K562 (cell line): Measurements from ENCODE around the gene BMPER. TPM values are rescaled to one million over a fixed set of nuclear protein-coding genes. Genes with fewer than 3 reads are reported as not detected.

Source experiments
- ATAC-seq: fragments of 200-7000 bp; cut with Tn5 transposase; 3 replicates; pipeline ENCODE4 v1.9.1; 2020; ENCODE audit warnings: moderate library complexity
- BruUV-seq: library from RNA; stranded (reverse); fragments of 400-500 nt; replicated peaks from 2 replicates; lab custom pipeline; 2021; lab: Mats Ljungman, UMichigan
- CTCF ChIA-PET: fragments of 300-600 bp; formaldehyde crosslinking; extraction: SDS; loops from one replicate; lab custom pipeline; 2021; ENCODE audit warnings: low intra/inter-chr PET ratio; lab: Yijun Ruan, JAX
- POLR2A ChIA-PET: fragments of 300-600, 350-650 bp; sonication (Branson Sonifier 250); formaldehyde crosslinking; extraction: SDS; loops from one replicate; lab custom pipeline; 2021; ENCODE audit warnings: antibody characterized with exemption, inconsistent platforms; lab: Yijun Ruan, JAX
- DNase-seq, 4 experiments: peaks; one replicate each; pipeline versions ENCODE4 v3.0.0 to v3.0.0-alpha.2; 2011 to 2018; ENCODE audit warnings: low spot score in 3 of 4, mixed read lengths in 3 of 4; ENCODE audit errors: extremely low read depth in 1 of 4
- FAIRE-seq: peaks from 2 replicates; lab custom pipeline; 2011; peaks lifted over from hg19 to GRCh38; lab: Jason Lieb, UNC
- H2AFZ ChIP-seq: 2 replicates; pipeline ENCODE4 v1.6.0; 2011; ENCODE audit warnings: low read depth, low read length, control low read depth, inconsistent platforms
- H3K27ac ChIP-seq: fragments of 200-600 bp; 3 replicates; pipeline ENCODE4 v1.8.0; 2011; ENCODE audit warnings: low read depth, mild to moderate bottlenecking, control low read depth, inconsistent platforms, low read length, moderate library complexity, mixed read lengths; ENCODE audit errors: extremely low read depth
- H3K27me3 ChIP-seq, 2 experiments: fragments of 300-600 bp in 1 of 2; 2 replicates in 1 of 2; 3 replicates in 1 of 2; pipeline versions ENCODE4 v1.6.0 to v1.8.0; 2011; ENCODE audit warnings: inconsistent platforms in 2 of 2, low read length in 2 of 2, mild to moderate bottlenecking in 1 of 2, mixed read lengths in 1 of 2, moderate library complexity in 1 of 2; ENCODE audit not compliant: control insufficient read depth in 2 of 2, insufficient read depth in 2 of 2
- H3K36me3 ChIP-seq: fragments of 300-600 bp; 3 replicates; pipeline ENCODE4 v1.8.0; 2011; ENCODE audit warnings: mild to moderate bottlenecking, low read length, inconsistent platforms; ENCODE audit not compliant: control insufficient read depth, insufficient read depth
- H3K4me1 ChIP-seq, 2 experiments: fragments of 200-600 bp in 1 of 2; replicated peaks in 1 of 2; 2 replicates in 1 of 2; 3 replicates in 1 of 2; pipeline versions ENCODE4 v1.5.1 to v1.8.0; 2011; ENCODE audit warnings: inconsistent platforms in 2 of 2, low read length in 2 of 2, mild to moderate bottlenecking in 1 of 2, mixed read lengths in 1 of 2, moderate library complexity in 1 of 2; ENCODE audit not compliant: control insufficient read depth in 2 of 2, insufficient read depth in 2 of 2
- H3K4me2 ChIP-seq: 2 replicates; pipeline ENCODE4 v1.6.1; 2011; ENCODE audit warnings: low read length, control low read depth, inconsistent platforms, mixed read lengths; ENCODE audit not compliant: insufficient read depth
- H3K4me3 ChIP-seq: fragments of 200-600 bp; sonication (generic), shearing (Covaris generic); 2 replicates; pipeline ENCODE4 v1.5.1; 2016; ENCODE audit warnings: control low read depth, inconsistent platforms
- H3K79me2 ChIP-seq: fragments of 200-600 bp; 3 replicates; pipeline ENCODE4 v1.8.0; 2011; ENCODE audit warnings: low read length, inconsistent platforms; ENCODE audit not compliant: control insufficient read depth, insufficient read depth
- H3K9ac ChIP-seq, 2 experiments: 2 replicates each; pipeline versions ENCODE4 v1.6.0 to v1.6.1; 2011; ENCODE audit warnings: low read depth in 2 of 2, low read length in 2 of 2, control low read depth in 1 of 2, inconsistent platforms in 1 of 2, mild to moderate bottlenecking in 1 of 2, mixed read lengths in 1 of 2; ENCODE audit not compliant: insufficient read depth in 1 of 2
- H3K9me1 ChIP-seq: one replicate; pipeline ENCODE4 v1.6.0; 2011; ENCODE audit warnings: inconsistent platforms, mild to moderate bottlenecking, low read length, moderate library complexity; ENCODE audit not compliant: control insufficient read depth, insufficient read depth
- H3K9me3 ChIP-seq: replicated peaks from 2 replicates; pipeline ENCODE4 v1.5.1; 2011; ENCODE audit warnings: low read depth, low read length, inconsistent platforms; ENCODE audit not compliant: control insufficient read depth, insufficient read depth
- H4K20me1 ChIP-seq: replicated peaks from 2 replicates; pipeline ENCODE4 v1.6.1; 2011; ENCODE audit warnings: low read length, inconsistent platforms, mixed read lengths; ENCODE audit not compliant: control insufficient read depth, insufficient read depth
- FOXK1 ChIP-seq: sonication (generic); formaldehyde crosslinking; IDR thresholded peaks from 2 replicates; pipeline ENCODE4 v1.8.0; 2022; ENCODE audit warnings: missing genetic modification reagents, mild to moderate bottlenecking, borderline replicate concordance
- GABPB2 ChIP-seq: fragments of 250-450 bp; sonication (Bioruptor Pico); conservative IDR thresholded peaks from 2 replicates; pipeline ENCODE4 v1.5.1; 2021; ENCODE audit warnings: mild to moderate bottlenecking
- GATAD2B ChIP-seq: fragments of 450-650 bp; IDR thresholded peaks from 2 replicates; pipeline ENCODE4 v1.6.1; 2017; ENCODE audit warnings: mild to moderate bottlenecking, borderline replicate concordance
- MBD2 ChIP-seq: sonication (generic); IDR thresholded peaks from 2 replicates; pipeline ENCODE4 v1.6.1; 2016; ENCODE audit warnings: low read depth, borderline replicate concordance
- MIER1 ChIP-seq: fragments of 450-650 bp; IDR thresholded peaks from 2 replicates; pipeline ENCODE4 v1.6.1; 2016; ENCODE audit warnings: antibody characterized with exemption, mild to moderate bottlenecking, low read depth
- MYC ChIP-seq, 2 experiments: fragments of 250-450 bp in 1 of 2; sonication (Bioruptor Pico) in 1 of 2; IDR thresholded peaks; 2 replicates each; pipeline versions ENCODE4 v1.5.1 to v1.6.1; 2012 to 2021; ENCODE audit warnings: low read depth in 2 of 2, borderline replicate concordance in 1 of 2, improper control_type of control experiment in 1 of 2, low read length in 1 of 2, mild to moderate bottlenecking in 1 of 2, moderate library complexity in 1 of 2
- NFIC ChIP-seq: fragments of 450-650 bp; IDR thresholded peaks from 2 replicates; pipeline ENCODE4 v1.6.1; 2017; ENCODE audit warnings: mild to moderate bottlenecking, inconsistent platforms
- WGBS: fragments of 100-300 bp; shearing (Covaris generic); methylation state at CpG from one replicate; pipeline ENCODE4 v1.1.6; 2016; ENCODE audit warnings: low coverage, mixed read lengths; ENCODE audit not compliant: insufficient coverage; ENCODE audit errors: missing lambda C conversion rate; 5-methylcytosine and 5-hydroxymethylcytosine counted together
- in situ Hi-C: fragments of 300-500 bp; cut with MboI; formaldehyde crosslinking; loops from 4 replicates; pipeline ENCODE4 v1.15.0; 2018; ENCODE audit warnings: inconsistent platforms, mixed read lengths
- intact Hi-C: fragments of 100-400 bp; cut with micrococcal nuclease; formaldehyde crosslinking; loops from 2 replicates; pipeline ENCODE4 v1.14.2; 2022
- polyA plus RNA-seq, 8 experiments: library from polyadenylated mRNA; depleted of rRNA in 4 of 8; stranded (reverse) in 5 of 8; unstranded in 3 of 8; fragments of >200 nt; fragmentation: Nextera tagmentation in 2 of 8; fragmentation: Illumina TruSeq in 1 of 8; extraction: Ambion mirVana in 2 of 8; extraction: Trizol in 1 of 8; gene quantifications; 2 replicates each; pipeline versions ENCODE4 v1.2.1 to v1.2.3, GENCODE V29; 2011 to 2014; ENCODE audit warnings: inconsistent platforms in 1 of 8, missing spikeins in 1 of 8
- total RNA-seq, 7 experiments: library from RNA; depleted of rRNA in 6 of 7; stranded (reverse); fragments of >200 nt in 6 of 7; fragmentation: Illumina TruSeq in 2 of 7; extraction: Trizol in 2 of 7; gene quantifications; 2 replicates each; pipeline versions ENCODE4 v1.2.1 to v1.2.3, GENCODE V29; 2011 to 2021; ENCODE audit warnings: low replicate concordance in 1 of 7
- TF ChIP-seq, protein P1 (sequence below): fragments of 450-650 bp; IDR thresholded peaks from 2 replicates; pipeline ENCODE4 v1.6.1; 2018; ENCODE audit not compliant: partially characterized antibody
- TF ChIP-seq, protein P2 (sequence below): fragments of 250-450 bp; sonication (Bioruptor Pico); IDR thresholded peaks from 2 replicates; pipeline ENCODE4 v1.4.0; 2020; ENCODE audit warnings: mild to moderate bottlenecking
- TF ChIP-seq, protein P3 (sequence below): fragments of 200-400 bp; formaldehyde crosslinking; IDR thresholded peaks from 2 replicates; pipeline ENCODE4 v1.6.1; 2017; ENCODE audit warnings: mild to moderate bottlenecking, low read depth, low read length, moderate library complexity

The BMPER gene
- total and polyA plus RNA-seq, 9 of the 15 experiments (the other 6 are each of a cell fraction or from before 2014, with no cell fraction given): not detected

DNA sequence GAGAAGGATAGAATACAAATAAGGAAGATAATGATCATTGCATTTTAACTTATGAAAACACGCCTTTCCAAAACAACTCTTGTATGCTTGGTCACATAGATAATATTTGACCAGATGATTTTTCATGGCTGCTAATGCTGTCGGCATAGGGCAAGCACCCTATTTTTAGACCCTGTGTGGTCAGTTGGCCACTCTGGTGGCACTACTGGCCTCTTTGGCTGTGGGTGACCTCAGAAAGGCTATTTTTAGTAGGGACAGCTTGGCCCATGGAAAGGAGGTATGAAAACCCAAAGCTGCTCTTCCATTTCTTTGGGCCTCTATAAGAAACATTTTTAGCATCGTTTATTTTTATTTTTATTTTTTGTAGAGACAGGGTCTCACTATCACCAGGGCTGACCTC is 12.3 kb downstream of the BMPER start (continued):
- TF ChIP-seq, protein P1, sequence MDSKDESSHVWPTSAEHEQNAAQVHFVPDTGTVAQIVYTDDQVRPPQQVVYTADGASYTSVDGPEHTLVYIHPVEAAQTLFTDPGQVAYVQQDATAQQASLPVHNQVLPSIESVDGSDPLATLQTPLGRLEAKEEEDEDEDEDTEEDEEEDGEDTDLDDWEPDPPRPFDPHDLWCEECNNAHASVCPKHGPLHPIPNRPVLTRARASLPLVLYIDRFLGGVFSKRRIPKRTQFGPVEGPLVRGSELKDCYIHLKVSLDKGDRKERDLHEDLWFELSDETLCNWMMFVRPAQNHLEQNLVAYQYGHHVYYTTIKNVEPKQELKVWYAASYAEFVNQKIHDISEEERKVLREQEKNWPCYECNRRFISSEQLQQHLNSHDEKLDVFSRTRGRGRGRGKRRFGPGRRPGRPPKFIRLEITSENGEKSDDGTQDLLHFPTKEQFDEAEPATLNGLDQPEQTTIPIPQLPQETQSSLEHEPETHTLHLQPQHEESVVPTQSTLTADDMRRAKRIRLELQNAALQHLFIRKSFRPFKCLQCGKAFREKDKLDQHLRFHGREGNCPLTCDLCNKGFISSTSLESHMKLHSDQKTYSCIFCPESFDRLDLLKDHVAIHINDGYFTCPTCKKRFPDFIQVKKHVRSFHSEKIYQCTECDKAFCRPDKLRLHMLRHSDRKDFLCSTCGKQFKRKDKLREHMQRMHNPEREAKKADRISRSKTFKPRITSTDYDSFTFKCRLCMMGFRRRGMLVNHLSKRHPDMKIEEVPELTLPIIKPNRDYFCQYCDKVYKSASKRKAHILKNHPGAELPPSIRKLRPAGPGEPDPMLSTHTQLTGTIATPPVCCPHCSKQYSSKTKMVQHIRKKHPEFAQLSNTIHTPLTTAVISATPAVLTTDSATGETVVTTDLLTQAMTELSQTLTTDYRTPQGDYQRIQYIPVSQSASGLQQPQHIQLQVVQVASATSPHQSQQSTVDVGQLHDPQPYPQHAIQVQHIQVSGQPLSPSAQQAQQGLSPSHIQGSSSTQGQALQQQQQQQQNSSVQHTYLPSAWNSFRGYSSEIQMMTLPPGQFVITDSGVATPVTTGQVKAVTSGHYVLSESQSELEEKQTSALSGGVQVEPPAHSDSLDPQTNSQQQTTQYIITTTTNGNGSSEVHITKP: no peak
- no peak for TF ChIP-seq FOXK1 (CRISPR knock-in tag)
- TF ChIP-seq, all 486 proteins: peak for 0

DNA sequence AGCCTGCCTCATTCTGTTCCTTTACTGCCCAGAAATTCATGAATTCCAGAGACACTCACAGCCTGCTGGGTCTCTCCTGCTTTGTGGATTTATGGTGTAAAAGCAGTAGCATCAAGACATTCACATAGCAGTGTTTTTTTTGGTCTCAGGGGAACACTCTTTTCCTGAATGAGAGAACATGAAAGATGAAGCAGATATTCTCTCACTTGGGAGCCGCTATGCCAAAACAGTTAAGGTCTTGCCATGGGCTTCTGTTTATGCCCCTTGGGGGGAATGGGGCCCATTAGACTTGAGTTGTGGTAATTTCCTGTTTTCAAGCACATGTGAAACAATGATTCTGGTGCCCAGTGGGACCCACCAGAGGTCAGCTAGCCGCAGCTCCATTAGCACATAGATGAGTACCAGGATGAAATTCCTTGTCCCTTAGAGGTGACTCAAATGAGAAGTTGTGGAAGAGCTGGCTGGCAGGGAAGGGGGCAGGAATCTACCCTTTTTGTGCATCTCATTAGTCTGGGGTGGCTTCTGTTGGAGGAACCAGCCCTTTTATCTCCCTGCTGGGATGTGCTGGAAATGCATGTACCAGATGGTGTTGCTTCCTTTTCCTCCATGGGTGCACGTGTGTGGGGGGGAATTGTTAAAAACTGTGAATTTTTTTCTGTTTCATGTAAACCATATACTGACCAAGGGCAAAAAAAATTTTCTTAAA is 13.3 kb downstream of the BMPER start:
- intact Hi-C loops: no loop called here
- Histone ChIP-seq H3K79me2 (no peaks in the 10 kb centered on the region), H3K9ac (no peak overlapping the region), H4K20me1 (no peaks in the 10 kb centered on the region), H3K36me3 (no peaks in the 10 kb centered on the region), H3K4me3 (no peak overlapping the region), H3K9me1 (no peaks in the 10 kb centered on the region), H3K4me1 (no peaks in the 10 kb centered on the region), H3K27ac (no peak overlapping the region), H3K9me3 (no peaks in the 10 kb centered on the region), H2AFZ (no peak overlapping the region), H3K4me2 (no peak overlapping the region), H3K27me3 (no peaks in the 10 kb centered on the region; a peak in 1 of 5 replicates)
- ChIA-PET CTCF (no interaction called here), POLR2A (no interaction called here)
- no peak for TF ChIP-seq GATAD2B
- no peak for TF ChIP-seq MIER1
- TF ChIP-seq GABPB2 (CRISPR knock-in tag): no peak
- TF ChIP-seq, protein P2, sequence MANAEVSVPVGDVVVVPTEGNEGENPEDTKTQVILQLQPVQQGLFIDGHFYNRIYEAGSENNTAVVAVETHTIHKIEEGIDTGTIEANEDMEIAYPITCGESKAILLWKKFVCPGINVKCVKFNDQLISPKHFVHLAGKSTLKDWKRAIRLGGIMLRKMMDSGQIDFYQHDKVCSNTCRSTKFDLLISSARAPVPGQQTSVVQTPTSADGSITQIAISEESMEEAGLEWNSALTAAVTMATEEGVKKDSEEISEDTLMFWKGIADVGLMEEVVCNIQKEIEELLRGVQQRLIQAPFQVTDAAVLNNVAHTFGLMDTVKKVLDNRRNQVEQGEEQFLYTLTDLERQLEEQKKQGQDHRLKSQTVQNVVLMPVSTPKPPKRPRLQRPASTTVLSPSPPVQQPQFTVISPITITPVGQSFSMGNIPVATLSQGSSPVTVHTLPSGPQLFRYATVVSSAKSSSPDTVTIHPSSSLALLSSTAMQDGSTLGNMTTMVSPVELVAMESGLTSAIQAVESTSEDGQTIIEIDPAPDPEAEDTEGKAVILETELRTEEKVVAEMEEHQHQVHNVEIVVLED: no peak
- TF ChIP-seq NFIC: no peak
- TF ChIP-seq, protein P3, sequence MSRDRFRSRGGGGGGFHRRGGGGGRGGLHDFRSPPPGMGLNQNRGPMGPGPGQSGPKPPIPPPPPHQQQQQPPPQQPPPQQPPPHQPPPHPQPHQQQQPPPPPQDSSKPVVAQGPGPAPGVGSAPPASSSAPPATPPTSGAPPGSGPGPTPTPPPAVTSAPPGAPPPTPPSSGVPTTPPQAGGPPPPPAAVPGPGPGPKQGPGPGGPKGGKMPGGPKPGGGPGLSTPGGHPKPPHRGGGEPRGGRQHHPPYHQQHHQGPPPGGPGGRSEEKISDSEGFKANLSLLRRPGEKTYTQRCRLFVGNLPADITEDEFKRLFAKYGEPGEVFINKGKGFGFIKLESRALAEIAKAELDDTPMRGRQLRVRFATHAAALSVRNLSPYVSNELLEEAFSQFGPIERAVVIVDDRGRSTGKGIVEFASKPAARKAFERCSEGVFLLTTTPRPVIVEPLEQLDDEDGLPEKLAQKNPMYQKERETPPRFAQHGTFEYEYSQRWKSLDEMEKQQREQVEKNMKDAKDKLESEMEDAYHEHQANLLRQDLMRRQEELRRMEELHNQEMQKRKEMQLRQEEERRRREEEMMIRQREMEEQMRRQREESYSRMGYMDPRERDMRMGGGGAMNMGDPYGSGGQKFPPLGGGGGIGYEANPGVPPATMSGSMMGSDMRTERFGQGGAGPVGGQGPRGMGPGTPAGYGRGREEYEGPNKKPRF: no peak
- TF ChIP-seq MBD2: no peak
- no peak for TF ChIP-seq MYC (IDR thresholded peaks at IDR 0.05; ENCODE audit: low read depth, low read length)
- no peak for TF ChIP-seq MYC (CRISPR knock-in tag; IDR thresholded peaks at IDR 0.05; ENCODE audit: borderline replicate concordance, low read depth)
- ATAC-seq (no peak), DNase-seq (no peak), FAIRE-seq (no peak)
- no TSS peak for BruUV-seq
- in situ Hi-C loops: no loop called here
- WGBS: 0% methylated on average over 3 of the region's 3 CpGs
